NCI-H2196 treated with DMSO at 0.1 percent for 48 hours (cell line): Measurements from ENCODE around the gene SMTNL2.

Source experiments
- DNase-seq: peaks from one replicate; lab custom pipeline; 2025; ENCODE audit not compliant: unreplicated experiment; lab: John Stamatoyannopoulos, UW

Gene SMTNL2

DNA sequence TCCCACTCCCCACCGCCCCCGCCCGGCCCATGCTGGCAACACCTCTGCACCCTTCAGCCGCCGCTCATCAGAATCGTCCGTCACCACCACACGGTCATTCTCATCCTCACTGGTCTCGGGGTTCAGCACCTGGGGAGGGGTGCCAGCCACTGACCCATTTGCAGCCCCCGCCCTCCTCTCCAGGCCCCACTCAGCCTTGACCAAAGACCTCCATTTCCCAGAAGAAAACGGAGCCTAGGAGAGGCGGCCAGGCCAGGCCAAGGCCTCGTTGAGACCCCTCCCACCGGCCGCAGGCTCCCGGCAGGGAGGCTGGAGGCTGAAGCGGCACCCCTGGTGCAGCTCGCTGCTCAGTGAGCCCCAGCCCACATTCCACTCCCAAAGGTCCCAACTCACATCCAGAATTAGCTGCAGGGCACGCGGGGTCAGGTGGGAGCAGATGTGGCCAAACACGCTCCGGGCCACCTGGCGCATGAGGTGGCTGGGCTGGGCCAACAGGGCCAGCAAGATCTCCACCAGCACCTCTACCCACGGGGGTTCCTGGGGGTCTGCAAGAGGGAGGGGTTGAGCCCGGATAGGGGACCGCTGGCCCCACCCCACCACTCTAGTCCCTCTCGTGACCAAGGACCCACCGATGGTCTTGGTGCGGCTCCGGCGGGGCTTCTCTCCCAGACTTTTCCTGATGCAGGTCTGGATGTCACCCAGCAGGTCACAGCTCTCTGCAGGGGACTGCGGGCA is 38.9 kb upstream of the SMTNL2 start:
- no peak for DNase-seq

DNA sequence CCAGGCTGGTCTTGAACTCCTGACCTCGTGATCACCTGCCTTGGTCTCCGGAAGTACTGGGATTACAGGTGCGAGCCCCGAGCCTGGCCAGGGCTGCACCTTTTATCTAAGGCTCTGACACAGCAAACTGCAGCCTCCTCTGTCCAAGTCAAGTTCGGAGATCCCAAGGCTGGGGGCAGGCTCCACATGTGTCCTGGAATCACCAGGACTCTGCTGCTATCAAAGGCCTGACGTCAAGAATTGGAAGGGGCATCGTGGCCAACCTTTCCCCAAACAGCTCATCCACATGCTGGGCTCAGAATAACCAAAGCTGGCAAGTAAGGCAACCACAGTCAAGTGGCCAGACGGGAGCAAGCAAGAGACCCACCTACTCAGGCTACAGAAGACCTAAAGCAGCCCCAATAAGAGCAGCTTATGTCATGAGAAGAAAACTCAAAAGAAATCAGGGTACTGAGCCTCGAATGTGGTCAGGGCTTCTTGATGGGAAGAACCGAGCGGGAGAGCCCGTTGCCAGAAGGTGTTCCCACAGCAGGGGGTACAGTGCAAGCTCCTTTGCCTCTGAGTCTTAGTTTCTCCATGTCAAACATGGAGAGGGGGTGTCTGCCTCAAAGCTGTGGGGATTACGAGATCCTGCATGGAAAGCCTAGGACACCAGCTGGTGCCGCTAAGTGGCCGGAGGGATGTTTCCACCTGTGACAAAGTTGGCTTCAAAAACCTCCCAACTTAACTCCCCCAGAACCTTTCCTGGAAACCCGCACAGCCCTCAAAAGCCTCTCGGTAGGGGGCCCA is 37.0 kb upstream of the SMTNL2 start:
- no peak for DNase-seq

GRCh38 chr17:4548061-4548461 is 36.3 kb upstream of the SMTNL2 start:
- no peak for DNase-seq

DNA sequence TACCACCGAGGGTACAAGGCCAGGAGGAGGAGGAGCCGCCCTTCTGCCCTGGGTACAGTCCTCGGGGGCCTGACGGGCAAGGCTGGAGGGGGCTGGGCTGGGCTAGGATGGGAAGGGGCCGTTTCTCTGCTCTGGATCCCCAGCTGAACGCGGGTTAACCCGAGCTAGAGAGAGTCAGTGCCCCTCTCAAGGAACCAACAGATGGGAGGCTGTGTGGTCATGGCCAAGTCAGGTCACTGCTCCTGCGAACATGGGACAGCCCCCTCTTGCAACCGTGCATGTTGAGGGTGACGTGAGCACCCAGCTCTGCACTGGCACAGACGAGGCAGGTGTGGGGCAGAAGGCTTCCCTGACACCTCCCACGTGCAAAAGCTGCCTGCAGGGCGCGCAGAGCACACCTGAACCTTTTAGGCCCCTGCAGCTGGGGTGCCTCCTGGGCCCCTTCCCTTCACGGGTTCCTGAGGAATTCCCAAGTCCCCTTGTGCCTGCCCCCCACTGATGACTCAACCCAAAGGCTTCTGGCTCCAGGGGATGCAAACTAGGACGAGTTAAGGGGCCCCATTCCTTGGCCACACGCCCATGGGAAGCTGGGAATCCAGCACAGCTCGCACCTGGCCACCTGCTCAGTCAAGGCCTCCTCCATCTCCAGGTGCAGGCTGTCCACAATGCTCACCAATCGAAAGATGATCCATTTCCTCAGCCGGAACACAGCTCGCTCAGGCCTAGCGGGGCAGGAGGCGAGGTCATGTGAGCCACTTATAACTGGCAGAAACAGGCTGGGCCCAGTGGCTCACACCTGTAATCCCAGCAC is 35.4 kb upstream of the SMTNL2 start:
- peak; percentile 2 for DNase-seq

DNA sequence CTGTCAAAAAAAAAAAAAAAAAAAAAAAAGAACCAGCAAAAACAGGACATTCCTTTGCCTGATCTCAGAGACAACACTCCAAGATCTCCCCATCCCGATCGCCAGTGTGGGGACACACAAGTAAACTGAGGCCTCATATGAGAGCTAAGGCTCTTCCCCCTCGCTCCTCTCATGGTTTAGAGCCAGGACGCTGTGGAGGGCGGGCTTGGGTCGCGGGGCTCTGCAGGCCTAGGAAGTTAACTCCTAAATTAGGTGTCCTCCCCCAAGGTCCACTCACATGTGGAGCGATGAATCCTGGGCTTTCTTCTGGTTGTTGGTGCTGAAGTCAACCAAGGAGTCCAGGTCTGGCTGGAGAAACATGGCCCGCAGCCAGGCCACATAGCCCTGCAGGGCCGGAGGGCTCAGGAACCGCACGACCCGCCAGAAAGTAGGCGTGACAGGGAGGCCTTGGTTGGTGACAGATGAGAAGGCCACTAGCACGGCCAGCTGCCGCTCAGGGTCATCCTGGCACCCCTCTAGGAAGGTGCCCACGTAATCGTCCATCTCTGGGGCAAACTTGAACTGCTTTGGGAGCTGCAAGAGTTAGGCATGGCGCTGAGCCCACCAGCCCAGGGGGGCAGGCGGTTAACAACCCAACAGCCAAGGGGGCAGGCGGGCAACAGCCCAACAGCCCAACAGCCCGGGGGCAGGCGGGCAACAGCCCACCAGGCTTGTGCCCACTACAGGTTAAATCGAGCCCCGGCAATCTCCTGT is 34.4 kb upstream of the SMTNL2 start:
- DNase-seq: no peak

DNA sequence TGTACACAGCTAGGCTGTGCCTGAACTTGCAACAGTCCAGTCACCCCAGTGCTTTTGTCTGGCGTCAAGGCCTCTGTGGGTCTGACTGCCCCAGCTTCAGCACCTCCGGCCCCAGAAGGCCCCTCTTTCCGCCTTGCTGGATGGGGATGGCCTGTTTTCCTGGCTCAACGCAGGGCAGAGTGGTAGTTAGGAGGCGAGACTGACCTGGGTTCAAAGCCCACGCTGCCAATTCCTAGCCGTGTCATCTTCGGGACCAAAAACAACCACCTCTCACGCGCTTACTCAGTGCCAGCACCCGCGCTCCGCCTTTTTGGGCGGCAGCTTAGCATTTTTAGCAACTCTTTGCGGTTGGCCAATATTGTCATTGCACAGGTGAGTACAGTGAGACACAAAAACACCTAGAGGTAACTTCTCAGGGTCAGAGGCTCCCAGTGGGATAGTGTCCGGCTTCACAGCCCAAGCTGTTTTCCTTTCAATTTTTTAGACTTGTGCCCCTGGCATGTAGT is 33.7 kb upstream of the SMTNL2 start:
- DNase-seq: no peak

- DNase-seq: no peak
Measured at GRCh38 chr17:4551141-4551540, 33.2 kb upstream of the SMTNL2 start.

GRCh38 chr17:4551796-4552525 is 32.4 kb upstream of the SMTNL2 start:
- DNase-seq: no peak

DNA sequence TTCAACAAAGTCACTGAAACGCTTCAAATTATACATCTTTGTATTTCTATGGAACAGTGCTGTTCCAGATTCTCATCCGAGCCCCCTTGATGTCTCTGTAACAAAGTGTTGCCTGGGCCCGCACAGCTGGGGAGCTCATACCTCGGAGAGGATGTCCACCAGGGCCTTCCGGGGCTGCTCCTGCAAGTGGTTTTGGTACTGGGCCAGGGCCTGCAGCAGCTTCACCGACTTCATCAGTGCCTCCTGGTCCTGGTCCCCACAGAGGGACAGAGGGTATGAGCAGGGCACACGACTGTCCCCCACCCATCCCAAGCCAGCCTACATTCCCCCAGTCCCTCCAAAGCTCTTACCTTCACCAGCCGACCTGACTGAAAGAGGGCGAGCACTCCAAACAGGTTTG is 30.7 kb upstream of the SMTNL2 start:
- no peak for DNase-seq

- DNase-seq: no peak
Measured at GRCh38 chr17:4554441-4554996, 29.8 kb upstream of the SMTNL2 start.

GRCh38 chr17:4554997-4555799 is 29.1 kb upstream of the SMTNL2 start, which contains the start of gene MYBBP1A:
Gene MYBBP1A, minus strand, starts transcription at chr17:4555384. Its CDS starts 60 bp downstream, at chr17:4555324.
- peak; percentile 74 for DNase-seq

GRCh38 chr17:4555873-4556759 is 28.2 kb upstream of the SMTNL2 start:
- no peak for DNase-seq

- no peak for DNase-seq
Measured at GRCh38 chr17:4556996-4557395, 27.3 kb upstream of the SMTNL2 start.

DNA sequence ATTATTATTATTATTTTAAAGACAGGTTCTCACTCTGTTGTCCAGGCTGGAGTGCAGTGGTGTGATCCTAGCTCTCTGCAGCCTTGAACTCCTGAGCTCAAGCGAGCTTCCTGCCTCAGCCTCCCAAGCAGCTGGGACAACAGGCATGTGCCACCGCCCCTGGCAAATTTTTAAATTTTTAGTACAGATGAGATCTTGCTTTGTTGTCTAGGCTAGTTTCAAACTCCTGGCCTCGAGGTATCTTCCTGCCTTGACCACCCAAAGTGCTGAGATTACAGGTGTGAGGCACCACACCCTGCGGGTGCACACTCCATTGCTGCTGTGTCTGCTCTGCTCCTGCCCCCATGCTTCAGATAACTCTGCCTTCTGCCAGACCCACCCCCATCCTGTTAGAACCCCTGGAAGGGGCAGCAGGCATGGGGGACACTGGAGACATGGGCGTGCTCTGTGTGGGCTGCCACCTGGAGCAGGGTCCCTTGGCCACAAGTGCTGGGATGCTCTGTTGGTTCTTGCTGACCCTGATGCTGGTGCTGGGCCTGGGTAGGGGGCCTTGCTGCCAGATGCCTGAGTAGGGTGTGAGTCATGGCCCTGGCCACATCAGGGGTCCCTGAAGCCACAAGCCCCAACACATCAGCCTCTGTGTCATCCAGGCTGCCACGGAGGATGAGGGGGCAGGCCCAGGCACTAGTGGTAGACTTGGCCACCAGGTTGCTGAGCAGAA is 26.5 kb upstream of the SMTNL2 start:
- no peak for DNase-seq

DNA sequence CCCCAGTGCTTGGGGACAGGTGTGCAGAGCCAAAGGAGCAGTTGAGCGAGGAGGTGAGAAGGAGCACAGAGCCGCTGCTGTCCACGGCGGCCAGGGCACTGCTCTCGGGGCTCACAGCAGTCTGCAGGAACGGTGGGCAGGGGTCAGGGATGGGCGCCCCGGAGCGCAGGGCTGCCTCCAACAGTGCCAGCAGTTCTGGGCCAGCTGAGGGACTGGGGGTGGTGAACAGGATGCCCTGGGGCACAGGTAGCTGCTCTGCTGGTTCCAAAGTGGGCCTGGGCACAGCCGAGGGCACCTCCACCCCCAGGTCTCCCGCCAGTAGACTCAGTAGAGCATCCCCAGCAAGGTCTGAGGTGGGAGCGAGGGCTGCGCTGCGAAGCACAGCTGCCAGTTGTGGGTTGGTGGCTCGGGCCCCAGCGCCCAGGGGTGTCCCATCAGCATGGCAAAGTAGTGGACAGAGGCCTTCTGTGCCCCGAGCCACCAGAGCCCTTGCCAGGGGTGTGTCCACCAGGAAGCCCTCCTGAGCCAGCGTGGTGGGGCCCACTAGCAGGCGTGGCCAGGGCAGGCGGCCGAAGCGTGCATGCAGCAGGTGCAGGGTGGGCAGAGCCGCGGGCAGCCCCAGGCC is 25.9 kb upstream of the SMTNL2 start:
- no peak for DNase-seq

DNA sequence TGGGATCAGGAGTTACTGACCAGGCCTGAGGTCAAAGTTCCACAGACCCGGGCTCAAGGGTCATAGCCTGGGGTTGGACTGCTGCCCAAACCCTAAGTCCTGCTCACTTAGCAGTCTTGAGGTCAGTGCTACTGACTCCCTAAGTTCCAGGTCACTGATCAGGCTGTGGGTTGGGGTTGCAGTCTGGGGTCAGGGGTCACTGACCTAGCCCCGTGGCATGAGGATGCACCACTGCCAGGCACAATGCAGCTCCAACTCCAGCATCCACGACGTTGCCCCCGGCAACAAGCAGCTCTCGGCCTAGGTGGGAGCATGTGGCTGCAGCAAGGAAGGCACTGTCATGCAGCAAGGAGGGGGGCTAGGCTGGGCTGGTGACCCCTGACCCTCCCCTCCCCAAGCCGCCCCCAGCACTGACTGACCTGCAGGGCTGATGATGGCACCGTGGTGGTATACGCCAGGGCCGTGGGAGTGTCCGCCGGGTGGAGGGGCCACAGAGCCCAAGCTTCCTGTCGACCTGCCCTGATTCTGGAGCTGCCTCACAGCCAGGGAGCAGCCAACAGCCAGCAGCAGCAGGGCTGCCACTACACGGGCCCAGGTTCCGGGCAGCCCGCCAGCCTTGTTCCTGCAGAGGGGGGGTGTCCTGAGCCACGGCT is 25.1 kb upstream of the SMTNL2 start:
- no peak for DNase-seq
